Tibial nerve (tissue), 4 donors: ENCODE measurements around the gene HEG1. TPM values are rescaled to one million over a fixed set of nuclear protein-coding genes. Genes with fewer than 3 reads are reported as not detected.
"Not testable (repeated sequence)": the region's sequence is repeated elsewhere in the genome, so short reads cannot be mapped to it uniquely, and the experiment has no call there.

Source experiments
- DNase-seq, 2 donors: peaks; one replicate each; pipeline ENCODE4 v3.0.0-alpha.2; 2019; ENCODE audit warnings: low spot score in 2 of 2
- H3K27ac ChIP-seq, 4 donors: fragments of 200-600 bp; sonication (generic) in 3 of 4; one replicate each; pipeline ENCODE4 v1.5.1; 2017 to 2019; ENCODE audit warnings: mild to moderate bottlenecking in 1 of 4
- H3K27me3 ChIP-seq, 2 donors: fragments of 200-600 bp; sonication (generic) in 1 of 2; one replicate each; pipeline versions ENCODE4 v1.5.1 to v1.6.0; 2017 to 2019
- H3K36me3 ChIP-seq, 3 donors: fragments of 200-600 bp; sonication (generic); one replicate each; pipeline ENCODE4 v1.5.1; 2018 to 2019
- H3K4me1 ChIP-seq, 4 donors: fragments of 200-600 bp; sonication (generic) in 3 of 4; one replicate each; pipeline ENCODE4 v1.5.1; 2017 to 2019
- H3K4me3 ChIP-seq, 4 donors: fragments of 200-600 bp; sonication (generic) in 3 of 4; one replicate each; pipeline ENCODE4 v1.5.1; 2017 to 2019; ENCODE audit warnings: mild to moderate bottlenecking in 1 of 4, moderate library complexity in 1 of 4
- H3K9me3 ChIP-seq, 4 donors: fragments of 200-600 bp; sonication (generic) in 3 of 4; one replicate each; pipeline ENCODE4 v1.5.1; 2017 to 2019
- CTCF ChIP-seq, 5 experiments: fragments of 200-600 bp in 3 of 5; fragments of 450-650 bp in 2 of 5; sonication (generic) in 3 of 5; IDR thresholded peaks; one replicate each; pipeline ENCODE4 v1.5.1; 2016 to 2019; ENCODE audit warnings: antibody characterized with exemption in 5 of 5, mild to moderate bottlenecking in 3 of 5, moderate library complexity in 2 of 5
- EP300 ChIP-seq, 2 donors: sonication (generic); formaldehyde crosslinking; IDR thresholded peaks; one replicate each; pipeline ENCODE4 v1.6.1; 2017; ENCODE audit warnings: antibody characterized with exemption in 2 of 2, mild to moderate bottlenecking in 1 of 2
- POLR2A ChIP-seq, 2 donors: fragments of 450-650 bp; IDR thresholded peaks; one replicate each; pipeline ENCODE4 v1.6.1; 2017; ENCODE audit warnings: antibody characterized with exemption in 2 of 2, mild to moderate bottlenecking in 2 of 2, moderate library complexity in 2 of 2
- WGBS, 2 donors: methylation state at CpG; one replicate each; pipeline ENCODE4 v1.1.5; 2018; 5-methylcytosine and 5-hydroxymethylcytosine counted together
- total RNA-seq, 4 donors: library from RNA; depleted of rRNA; stranded (reverse); fragments of >200 nt; gene quantifications; one replicate each; pipeline ENCODE4 v1.1.0, GENCODE V29; 2016

HEG1 gene
- total RNA-seq, 4 donors from 2014 or later: 26.8 to 59.1 (median 42.5) TPM

- peaks cover 0 to 22% (median 0%) of the 10 kb centered on the region in 4 donors for H3K9me3 ChIP-seq
- 73 to 80% methylated on average over 4 of the region's 4 CpGs for WGBS, 2 donors
- no peak overlapping the region for H3K27ac ChIP-seq
- no peak overlapping the region for H3K4me3 ChIP-seq
- no peaks in the 10 kb centered on the region for H3K4me1 ChIP-seq
- DNase-seq: no peak
- H3K36me3 ChIP-seq: no peaks in the 10 kb centered on the region
- no peak for TF ChIP-seq POLR2A (IDR thresholded peaks at IDR 0.05)
- no peak for TF ChIP-seq EP300 (IDR thresholded peaks at IDR 0.05)
- no peak for TF ChIP-seq CTCF (IDR thresholded peaks at IDR 0.05)
- no peaks in the 10 kb centered on the region for H3K27me3 ChIP-seq
Measured at GRCh38 chr3:125098611-125099291, 43.0 kb upstream of the HEG1 start.

- DNase-seq: no peak
- Histone ChIP-seq H3K27ac (no peak overlapping the region), H3K4me3 (no peak overlapping the region), H3K9me3 (peaks cover 0 to 2% (median 0%) of the 10 kb centered on the region in 4 donors), H3K36me3 (no peaks in the 10 kb centered on the region), H3K27me3 (no peaks in the 10 kb centered on the region), H3K4me1 (no peaks in the 10 kb centered on the region)
- no peak for TF ChIP-seq CTCF (IDR thresholded peaks at IDR 0.05)
- TF ChIP-seq EP300 (IDR thresholded peaks at IDR 0.05): no peak
- TF ChIP-seq POLR2A (IDR thresholded peaks at IDR 0.05): no peak
Measured at GRCh38 chr3:125090649-125091048, 34.9 kb upstream of the HEG1 start.

DNA sequence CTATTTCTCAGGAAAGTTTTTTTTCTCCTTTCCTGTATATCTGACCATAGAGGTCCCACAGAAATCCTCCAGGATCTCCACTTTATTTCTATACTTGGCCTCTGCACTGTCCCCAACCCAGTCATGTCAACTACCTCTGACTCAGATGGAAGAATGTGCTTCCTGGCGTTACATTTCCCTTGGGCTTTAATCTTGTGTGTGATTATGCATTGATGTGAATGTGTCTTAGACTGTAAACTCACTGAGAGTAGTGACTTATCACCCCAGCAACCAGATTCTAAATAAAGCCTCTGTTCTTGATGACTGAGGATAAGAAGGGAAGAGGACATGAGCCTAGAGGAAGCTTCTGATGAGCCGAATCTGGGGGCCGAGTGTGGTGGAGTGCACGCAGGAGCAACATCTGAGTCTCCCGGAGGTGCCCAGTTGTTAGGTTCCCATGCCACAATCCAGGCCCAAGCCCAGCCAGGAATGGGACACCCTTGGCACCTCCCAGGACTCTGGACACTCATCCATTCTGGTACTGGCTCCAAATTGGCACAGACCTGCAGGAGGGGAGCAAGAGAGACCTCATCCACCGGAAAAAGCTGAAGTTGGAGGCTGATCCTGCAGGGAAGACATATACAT is 32.1 kb upstream of the HEG1 start:
- Histone ChIP-seq H3K4me1 (no peaks in the 10 kb centered on the region), H3K36me3 (no peaks in the 10 kb centered on the region), H3K27me3 (no peaks in the 10 kb centered on the region), H3K27ac (no peak overlapping the region), H3K9me3 (no peaks in the 10 kb centered on the region), H3K4me3 (no peak overlapping the region)
- no peak for DNase-seq
- no peak for TF ChIP-seq EP300 (IDR thresholded peaks at IDR 0.05)
- no peak for TF ChIP-seq CTCF (IDR thresholded peaks at IDR 0.05)
- TF ChIP-seq POLR2A (IDR thresholded peaks at IDR 0.05): no peak
- WGBS, 2 donors: 70 to 72% methylated on average over 6 of the region's 6 CpGs

DNA sequence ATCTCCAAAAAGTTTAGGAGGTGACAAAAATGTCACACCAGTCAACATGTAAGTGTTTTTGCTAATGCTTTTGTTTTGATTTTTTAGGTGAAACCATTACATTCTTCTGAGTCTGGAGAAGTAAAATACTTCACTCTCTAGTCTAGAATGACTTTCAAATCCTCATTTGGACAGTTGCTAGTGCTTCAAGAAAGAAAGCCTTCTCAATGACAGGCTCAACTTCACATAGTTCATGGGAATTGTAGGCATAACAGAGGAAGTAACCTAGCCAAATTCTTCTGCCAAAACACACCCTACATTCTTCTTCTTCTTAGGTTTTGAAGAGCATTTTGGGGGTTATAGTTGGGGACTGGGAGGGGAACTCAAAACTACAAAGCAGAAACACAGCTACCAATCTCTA is 29.4 kb upstream of the HEG1 start:
- Histone ChIP-seq H3K36me3 (no peaks in the 10 kb centered on the region), H3K27ac (no peak overlapping the region), H3K4me1 (no peaks in the 10 kb centered on the region), H3K4me3 (no peak overlapping the region), H3K27me3 (no peaks in the 10 kb centered on the region), H3K9me3 (no peaks in the 10 kb centered on the region)
- TF ChIP-seq CTCF (IDR thresholded peaks at IDR 0.05): no peak
- no peak for TF ChIP-seq POLR2A (IDR thresholded peaks at IDR 0.05)
- TF ChIP-seq EP300 (IDR thresholded peaks at IDR 0.05): no peak
- DNase-seq: no peak

DNA sequence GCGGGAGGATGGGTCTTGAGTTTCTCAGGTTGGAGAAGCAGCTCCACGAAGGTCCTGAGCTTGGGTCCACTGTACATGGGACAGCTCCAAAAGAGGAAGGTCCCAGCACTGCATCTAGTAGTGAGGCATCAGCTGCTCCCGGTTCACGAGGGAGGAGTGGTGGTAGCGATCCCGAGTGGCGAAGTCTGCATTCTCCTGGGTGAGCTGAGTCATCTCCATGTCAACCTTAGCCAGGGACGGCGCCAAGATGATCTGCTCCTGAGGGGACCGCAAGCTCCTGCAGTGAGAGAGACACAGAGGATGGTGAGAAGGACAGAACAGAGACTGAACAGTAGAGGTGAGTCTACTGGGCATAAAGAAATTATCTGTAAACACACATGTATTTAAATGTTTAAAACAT is 28.0 kb upstream of the HEG1 start:
- DNase-seq: no peak
- WGBS, 2 donors: 77 to 83% methylated on average over 10 of the region's 10 CpGs
- Histone ChIP-seq H3K27me3 (no peaks in the 10 kb centered on the region), H3K9me3 (no peaks in the 10 kb centered on the region), H3K4me3 (no peak overlapping the region), H3K27ac (no peak overlapping the region), H3K4me1 (no peaks in the 10 kb centered on the region), H3K36me3 (no peaks in the 10 kb centered on the region)
- TF ChIP-seq POLR2A (IDR thresholded peaks at IDR 0.05): no peak
- TF ChIP-seq CTCF (IDR thresholded peaks at IDR 0.05): no peak
- TF ChIP-seq EP300 (IDR thresholded peaks at IDR 0.05): no peak

DNA sequence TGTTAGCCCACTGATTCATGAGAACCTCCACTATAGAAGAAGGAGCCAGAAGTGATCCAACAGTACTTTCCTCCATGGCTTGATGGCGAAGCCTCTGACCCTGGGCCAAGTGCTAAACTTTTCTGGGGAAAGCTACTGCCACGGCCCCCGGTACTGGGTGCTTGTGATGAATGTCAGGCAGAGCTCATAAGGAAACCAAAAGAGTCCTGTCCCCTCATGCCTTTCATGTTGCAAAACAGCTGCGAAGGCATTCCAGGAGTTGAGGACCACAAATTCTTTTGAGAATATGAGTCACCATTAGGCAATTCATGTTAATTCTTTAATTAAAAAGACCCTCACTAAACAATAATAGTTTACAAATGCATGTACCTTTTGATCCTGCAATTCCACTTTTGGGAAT is 26.5 kb upstream of the HEG1 start:
- H3K4me3 ChIP-seq, H3K27me3 ChIP-seq, H3K9me3 ChIP-seq, H3K27ac ChIP-seq, H3K4me1 ChIP-seq, H3K36me3 ChIP-seq, DNase-seq: not testable (repeated sequence)
- 64 to 73% methylated on average over 4 of the region's 4 CpGs for WGBS, 2 donors
